Esophagus muscularis mucosa (tissue), 4 donors: Measurements from ENCODE around the gene TMEM61. TPM values are rescaled to one million over a fixed set of nuclear protein-coding genes. Genes with fewer than 3 reads are reported as not detected.
A peak's percentile ranks its signal among the peaks of the same experiment; 100 is the strongest.

Experiments
- DNase-seq: peaks from one replicate; pipeline ENCODE4 v3.0.0-alpha.2; 2017; ENCODE audit errors: extremely low spot score
- H3K27ac ChIP-seq, 4 donors: fragments of 200-600 bp; sonication (generic); replicated peaks in 1 of 4; 1 replicate in 3 of 4; 2 replicates in 1 of 4; pipeline ENCODE4 v1.5.1; 2016 to 2019; ENCODE audit warnings: mild to moderate bottlenecking in 1 of 4
- H3K27me3 ChIP-seq, 4 donors: fragments of 200-600 bp; sonication (generic); one replicate each; pipeline versions ENCODE4 v1.5.1 to v1.6.0; 2016 to 2019
- H3K36me3 ChIP-seq, 4 donors: fragments of 200-600 bp; sonication (generic); one replicate each; pipeline ENCODE4 v1.5.1; 2016 to 2019
- H3K4me1 ChIP-seq, 4 donors: fragments of 200-600 bp; sonication (generic); one replicate each; pipeline ENCODE4 v1.5.1; 2016 to 2019
- H3K4me3 ChIP-seq, 4 donors: fragments of 200-600 bp; sonication (generic); 1 replicate in 2 of 4; 2 replicates in 2 of 4; pipeline ENCODE4 v1.5.1; 2016 to 2019; ENCODE audit warnings: mild to moderate bottlenecking in 4 of 4, moderate library complexity in 1 of 4
- H3K9me3 ChIP-seq, 4 donors: fragments of 200-600 bp; sonication (generic); 1 replicate in 3 of 4; 2 replicates in 1 of 4; pipeline ENCODE4 v1.5.1; 2016 to 2019
- EP300 ChIP-seq: sonication (generic); formaldehyde crosslinking; IDR thresholded peaks from one replicate; pipeline ENCODE4 v1.6.1; 2017; ENCODE audit warnings: antibody characterized with exemption
- POLR2A ChIP-seq: fragments of 450-650 bp; IDR thresholded peaks from one replicate; pipeline ENCODE4 v1.6.1; 2017; ENCODE audit warnings: antibody characterized with exemption, moderate library complexity, mild to moderate bottlenecking, low read depth
- POLR2AphosphoS5 ChIP-seq, 2 donors: sonication (generic); formaldehyde crosslinking; IDR thresholded peaks; one replicate each; pipeline ENCODE4 v1.6.1; 2017; ENCODE audit warnings: antibody characterized with exemption in 2 of 2
- WGBS: methylation state at CpG from one replicate; pipeline ENCODE4 v1.1.5; 2018; 5-methylcytosine and 5-hydroxymethylcytosine counted together
- intact Hi-C: fragments of 100-400 bp; cut with DNase I; formaldehyde crosslinking; loops from one replicate; pipeline ENCODE4 v1.15.1; 2023
- total RNA-seq, 4 donors: library from RNA; depleted of rRNA; stranded (reverse); fragments of >200 nt; gene quantifications; one replicate each; pipeline versions ENCODE4 v1.1.0 to v1.2.1, GENCODE V29; 2016
- TF ChIP-seq, protein P1 (sequence below), 3 experiments: fragments of 200-600 bp in 2 of 3; fragments of 450-650 bp in 1 of 3; sonication (generic) in 2 of 3; IDR thresholded peaks; one replicate each; pipeline ENCODE4 v1.5.1; 2017 to 2019; ENCODE audit warnings: antibody characterized with exemption in 3 of 3, mild to moderate bottlenecking in 2 of 3, moderate library complexity in 1 of 3

The TMEM61 gene
- total RNA-seq, 4 donors from 2014 or later: 0.66 to 2.5 (median 0.84) TPM; not detected in 1

DNA sequence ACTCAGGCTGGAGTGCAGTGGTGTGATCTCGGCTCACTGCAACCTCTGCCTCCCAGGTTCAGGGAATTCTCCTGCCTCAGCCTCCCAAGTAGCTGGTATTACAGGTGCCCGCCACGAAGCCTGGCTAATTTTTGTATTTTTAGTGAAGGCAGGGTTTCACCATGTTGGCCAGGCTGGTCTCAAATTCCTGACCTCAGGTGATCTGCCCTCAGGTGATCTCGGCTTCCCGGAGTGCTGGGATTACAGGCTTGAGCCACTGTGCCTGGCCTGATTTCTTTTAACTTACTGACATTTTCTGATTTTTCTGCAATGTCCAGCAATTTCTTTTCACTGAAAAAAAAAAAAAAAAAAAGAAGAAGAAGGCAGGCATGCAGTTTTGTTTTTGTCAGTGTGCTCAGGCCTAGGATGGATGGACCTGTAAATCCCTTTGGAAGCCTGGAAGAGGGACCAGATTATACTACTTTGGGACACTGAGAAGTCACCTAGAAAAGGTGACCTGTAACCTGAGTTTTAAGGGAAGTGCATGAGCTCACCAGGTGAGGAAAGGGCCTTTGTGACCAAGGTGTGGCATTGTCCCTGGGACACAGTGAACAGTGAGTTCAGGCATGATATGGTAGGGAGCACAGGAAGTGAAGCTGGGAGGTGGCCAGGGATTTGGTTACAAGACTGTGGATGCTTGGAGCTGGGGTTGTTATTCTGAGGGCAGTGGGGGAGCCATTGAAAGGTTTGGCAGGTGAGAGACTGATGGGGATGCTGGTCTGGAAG lies 2.7 kb upstream of the TMEM61 start:
- no peak for DNase-seq
- no peak overlapping the region for H3K4me3 ChIP-seq
- H3K36me3 ChIP-seq: no peaks in the 10 kb centered on the region
- no peak for TF ChIP-seq POLR2A
- no peak for TF ChIP-seq POLR2AphosphoS5 (IDR thresholded peaks at IDR 0.05)
- no peak for TF ChIP-seq EP300
- H3K4me1 ChIP-seq: peaks cover 0 to 24% (median 23%) of the 10 kb centered on the region in 4 donors
- 97% methylated on average over 5 of the region's 5 CpGs for WGBS
- H3K9me3 ChIP-seq: no peaks in the 10 kb centered on the region
- intact Hi-C loops: no loop called here
- H3K27me3 ChIP-seq: peaks cover 0 to 54% (median 8%) of the 10 kb centered on the region in 4 donors
- H3K27ac ChIP-seq: no peak overlapping the region

DNA sequence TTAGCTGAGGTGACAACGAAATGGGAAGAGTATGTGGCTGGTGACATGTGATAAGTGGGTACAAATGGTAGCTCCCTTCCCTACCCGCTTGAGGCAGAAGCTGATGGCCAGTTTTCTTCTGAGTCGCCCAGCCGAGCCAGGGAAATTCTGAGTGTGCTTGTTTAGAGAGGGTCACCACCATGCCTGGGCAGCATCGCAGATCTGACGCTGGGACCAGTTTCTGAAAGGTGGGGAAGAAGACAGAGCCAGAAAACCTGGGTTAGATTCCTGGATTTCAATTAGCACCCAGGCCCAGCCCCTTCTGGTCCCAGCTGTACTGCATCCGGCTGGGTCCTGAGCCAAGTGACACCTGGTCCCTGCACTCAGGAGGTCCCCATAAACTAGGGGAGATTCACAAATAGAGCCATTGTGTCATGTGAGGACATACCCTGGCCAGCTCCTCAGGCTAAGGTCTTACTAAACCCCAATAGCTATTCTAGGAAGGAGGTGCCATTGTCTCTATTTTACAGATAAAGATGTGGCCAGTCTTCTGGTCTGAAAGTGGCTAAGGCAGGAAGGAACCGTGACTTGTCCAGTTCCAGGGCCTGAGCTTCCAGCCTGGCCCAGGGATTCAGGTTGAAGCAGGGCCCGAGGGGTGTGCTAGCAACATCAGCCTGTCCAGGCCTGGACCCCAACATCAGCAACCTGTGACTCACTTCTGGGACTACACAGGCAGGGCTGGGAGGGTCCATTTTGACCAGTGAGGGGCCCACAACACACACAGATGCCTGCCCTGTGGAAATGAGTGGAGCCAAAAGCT lies 1.7 kb upstream of the TMEM61 start:
- no peak overlapping the region for H3K27ac ChIP-seq
- WGBS: 97% methylated on average over 7 of the region's 9 CpGs
- no peaks in the 10 kb centered on the region for H3K9me3 ChIP-seq
- no peak for DNase-seq
- intact Hi-C loops: no loop called here
- peaks cover 0 to 64% (median 8%) of the 10 kb centered on the region in 4 donors for H3K27me3 ChIP-seq
- H3K4me1 ChIP-seq: peaks cover 0 to 16% (median 14%) of the 10 kb centered on the region in 4 donors
- TF ChIP-seq, protein P1, sequence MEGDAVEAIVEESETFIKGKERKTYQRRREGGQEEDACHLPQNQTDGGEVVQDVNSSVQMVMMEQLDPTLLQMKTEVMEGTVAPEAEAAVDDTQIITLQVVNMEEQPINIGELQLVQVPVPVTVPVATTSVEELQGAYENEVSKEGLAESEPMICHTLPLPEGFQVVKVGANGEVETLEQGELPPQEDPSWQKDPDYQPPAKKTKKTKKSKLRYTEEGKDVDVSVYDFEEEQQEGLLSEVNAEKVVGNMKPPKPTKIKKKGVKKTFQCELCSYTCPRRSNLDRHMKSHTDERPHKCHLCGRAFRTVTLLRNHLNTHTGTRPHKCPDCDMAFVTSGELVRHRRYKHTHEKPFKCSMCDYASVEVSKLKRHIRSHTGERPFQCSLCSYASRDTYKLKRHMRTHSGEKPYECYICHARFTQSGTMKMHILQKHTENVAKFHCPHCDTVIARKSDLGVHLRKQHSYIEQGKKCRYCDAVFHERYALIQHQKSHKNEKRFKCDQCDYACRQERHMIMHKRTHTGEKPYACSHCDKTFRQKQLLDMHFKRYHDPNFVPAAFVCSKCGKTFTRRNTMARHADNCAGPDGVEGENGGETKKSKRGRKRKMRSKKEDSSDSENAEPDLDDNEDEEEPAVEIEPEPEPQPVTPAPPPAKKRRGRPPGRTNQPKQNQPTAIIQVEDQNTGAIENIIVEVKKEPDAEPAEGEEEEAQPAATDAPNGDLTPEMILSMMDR (IDR thresholded peaks at IDR 0.05): no peak
- no peaks in the 10 kb centered on the region for H3K36me3 ChIP-seq
- no peak overlapping the region for H3K4me3 ChIP-seq

DNA sequence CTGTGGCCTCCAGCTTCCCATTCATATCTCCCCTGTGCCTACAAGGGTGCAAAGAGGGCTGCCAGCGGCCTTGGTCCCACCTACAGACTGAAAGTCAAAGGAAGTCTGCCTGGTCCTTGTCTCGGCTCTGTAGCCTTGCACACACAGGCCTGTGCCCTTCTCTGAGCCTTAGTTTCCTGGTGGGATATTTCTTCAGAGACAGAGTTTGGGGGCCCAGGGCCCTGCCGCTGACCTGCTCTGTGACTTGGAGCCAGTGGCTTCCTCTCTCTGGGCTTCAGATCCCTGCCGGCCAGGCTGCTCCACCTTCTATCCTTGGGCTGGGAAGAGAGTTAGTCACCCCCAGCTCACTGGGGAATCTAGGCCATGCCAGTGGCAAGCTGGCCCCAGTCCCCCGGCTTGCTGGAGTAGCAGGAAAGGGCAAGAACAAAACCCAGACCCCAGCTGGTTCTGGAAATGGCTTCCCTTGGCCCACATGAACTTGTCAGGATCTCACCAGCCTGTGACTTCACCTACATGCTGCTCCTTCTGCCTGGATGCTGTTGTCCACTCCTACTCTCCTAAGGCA lies 1.0 kb upstream of the TMEM61 start:
- H3K4me1 ChIP-seq: peaks cover 0 to 16% (median 14%) of the 10 kb centered on the region in 4 donors
- intact Hi-C loops: no loop called here
- TF ChIP-seq, protein P1 (IDR thresholded peaks at IDR 0.05): no peak
- no peak for TF ChIP-seq EP300
- no peak for TF ChIP-seq POLR2A
- DNase-seq: no peak
- H3K4me3 ChIP-seq: no peak overlapping the region
- no peaks in the 10 kb centered on the region for H3K9me3 ChIP-seq
- no peak overlapping the region for H3K27ac ChIP-seq
- 100% methylated on average over 1 of the region's 5 CpGs for WGBS
- H3K27me3 ChIP-seq: peaks cover 0 to 68% (median 8%) of the 10 kb centered on the region in 4 donors
- no peaks in the 10 kb centered on the region for H3K36me3 ChIP-seq

DNA sequence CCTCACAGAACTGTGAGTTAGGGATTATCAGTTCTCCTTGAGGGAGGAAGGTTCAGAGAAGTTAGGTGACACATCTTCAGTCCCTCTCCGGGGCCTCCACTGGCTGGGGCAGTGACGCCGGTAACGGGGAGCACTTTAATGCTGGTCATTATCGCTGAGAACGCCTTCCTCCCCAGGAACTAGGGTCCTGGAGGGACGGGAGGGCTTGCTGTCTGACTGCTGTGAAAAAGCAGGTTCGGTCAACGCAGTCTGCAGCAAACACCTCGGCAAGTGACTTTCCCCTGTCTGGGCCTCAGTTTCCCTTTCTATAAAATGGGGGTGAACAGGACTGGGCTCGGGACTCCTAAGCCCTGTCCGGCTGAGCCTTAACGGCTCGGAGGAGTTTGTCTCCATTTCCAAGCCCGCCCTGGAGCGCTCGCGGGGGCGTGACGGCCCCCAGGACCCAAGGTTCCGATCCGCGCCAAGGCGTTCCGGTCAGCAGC lies 341 bp upstream of the TMEM61 start:
- TF ChIP-seq, protein P1 (IDR thresholded peaks at IDR 0.05): no peak
- TF ChIP-seq POLR2AphosphoS5 (IDR thresholded peaks at IDR 0.05) (no peak), EP300 (no peak), POLR2A (no peak)
- Histone ChIP-seq H3K27ac (peak overlapping the region in 1 of 4 donors; percentile 34), H3K27me3 (peaks cover 0 to 68% (median 8%) of the 10 kb centered on the region in 4 donors), H3K9me3 (no peaks in the 10 kb centered on the region), H3K4me3 (peak overlapping the region; percentile 52 to 64 (median 58)), H3K4me1 (peaks cover 0 to 16% (median 14%) of the 10 kb centered on the region in 4 donors), H3K36me3 (no peaks in the 10 kb centered on the region)
- 41% methylated on average over 15 of the region's 25 CpGs for WGBS
- intact Hi-C loops: no loop called here
- DNase-seq: no peak

DNA sequence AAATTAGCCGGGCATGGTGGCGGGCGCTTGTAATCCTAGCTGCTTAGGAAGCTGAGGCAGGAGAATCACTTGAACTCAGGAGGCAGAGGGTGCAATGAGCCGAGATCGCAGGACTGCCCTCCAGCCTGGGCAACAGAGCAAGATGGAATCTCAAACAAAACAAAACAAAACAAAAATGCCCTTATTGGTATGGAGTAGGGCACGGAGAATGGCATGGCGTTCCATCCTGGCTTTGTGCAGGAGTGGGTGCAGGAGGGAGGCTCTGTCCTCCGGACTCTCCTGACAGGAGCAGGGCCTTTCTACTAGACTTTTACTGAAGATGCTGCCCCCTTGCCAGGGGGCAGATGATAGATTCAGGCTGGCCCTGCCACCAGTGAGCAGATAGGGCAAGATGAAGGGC lies 1.0 kb downstream of the TMEM61 start:
- peaks cover 0 to 73% (median 8%) of the 10 kb centered on the region in 4 donors for H3K27me3 ChIP-seq
- TF ChIP-seq POLR2A (no peak), POLR2AphosphoS5 (IDR thresholded peaks at IDR 0.05) (no peak), EP300 (no peak)
- TF ChIP-seq, protein P1 (IDR thresholded peaks at IDR 0.05): no peak
- no peaks in the 10 kb centered on the region for H3K36me3 ChIP-seq
- intact Hi-C loops: no loop called here
- no peak for DNase-seq
- H3K4me3 ChIP-seq: no peak overlapping the region
- no peaks in the 10 kb centered on the region for H3K9me3 ChIP-seq
- no peak overlapping the region for H3K27ac ChIP-seq
- peaks cover 0 to 16% (median 14%) of the 10 kb centered on the region in 4 donors for H3K4me1 ChIP-seq
- 95% methylated on average over 8 of the region's 8 CpGs for WGBS
